HUES48 (cell line): ENCODE data around the gene ZNF514.
"Not testable (repeated sequence)": the region's sequence is repeated elsewhere in the genome, so short reads cannot be mapped to it uniquely, and the experiment has no call there.

Experiments
- H3K27ac ChIP-seq: one replicate; pipeline ENCODE4 v1.7.0; 2013; ENCODE audit warnings: low read depth, low read length, inconsistent platforms
- H3K27me3 ChIP-seq: 2 replicates; pipeline ENCODE4 v1.6.1; 2013; ENCODE audit warnings: mild to moderate bottlenecking, low read length; ENCODE audit not compliant: control insufficient read depth, insufficient read depth
- H3K36me3 ChIP-seq: 2 replicates; pipeline ENCODE4 v1.6.1; 2013; ENCODE audit warnings: low read length; ENCODE audit not compliant: control insufficient read depth, insufficient read depth
- H3K4me1 ChIP-seq: 2 replicates; pipeline ENCODE4 v1.6.1; 2013; ENCODE audit warnings: mild to moderate bottlenecking, low read length; ENCODE audit not compliant: control insufficient read depth, insufficient read depth
- H3K4me3 ChIP-seq: 2 replicates; pipeline ENCODE4 v1.5.1; 2013; ENCODE audit warnings: mild to moderate bottlenecking, low read depth, low read length
- H3K9ac ChIP-seq: 2 replicates; pipeline ENCODE4 v1.6.1; 2013; ENCODE audit warnings: mild to moderate bottlenecking, low read depth, low read length, moderate library complexity
- H3K9me3 ChIP-seq: 2 replicates; pipeline ENCODE4 v1.6.1; 2013; ENCODE audit warnings: low read length; ENCODE audit not compliant: control insufficient read depth, insufficient read depth

The ZNF514 gene

DNA sequence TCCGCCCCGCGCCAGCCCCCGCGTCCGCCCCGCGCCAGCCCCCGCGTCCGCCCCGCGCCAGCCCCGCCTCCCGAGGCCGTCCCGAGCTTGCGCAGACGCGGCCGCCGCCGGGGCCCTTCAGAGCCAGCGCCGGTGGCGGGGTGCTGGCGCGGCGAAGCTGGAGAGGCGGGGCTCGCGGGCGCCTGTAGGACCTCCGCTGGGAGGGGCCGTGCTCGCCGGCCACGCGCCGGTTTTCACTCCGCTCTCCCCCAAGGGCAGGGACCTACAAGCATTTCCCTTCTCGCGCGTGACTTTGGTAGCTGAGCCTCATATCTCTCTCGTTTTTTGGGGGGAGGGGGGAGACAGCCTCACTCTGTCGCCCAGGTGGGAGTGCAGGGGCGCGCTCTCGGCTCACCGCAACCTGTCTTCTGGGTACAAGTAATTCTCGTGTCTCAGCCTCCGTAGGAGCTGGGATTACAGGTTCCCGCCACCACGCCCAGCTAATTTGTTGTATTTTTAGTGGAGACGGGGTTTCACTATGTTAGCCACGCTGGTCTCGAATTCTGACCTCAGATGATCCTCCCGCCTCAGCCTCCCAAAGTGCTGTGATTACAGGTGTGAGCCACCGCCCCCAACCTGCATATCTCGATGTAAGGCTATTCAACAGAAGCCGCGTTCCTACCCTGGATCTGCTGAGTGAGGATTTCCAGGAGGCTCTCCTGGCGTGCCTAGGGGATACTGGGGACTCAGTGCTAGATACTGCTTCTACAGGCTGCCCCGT, at the start of gene ZNF514:
ZNF514 (minus strand) TSS at position 159 of the 760 bp plus-strand sequence. CDS start 6,595 bp downstream, outside the sequence.
- Histone ChIP-seq H3K36me3 (0 out of 2 replicates have a peak, but pooled peaks cover 9% of the 10 kb centered on the region), H3K9ac (peak within 1 kb of the TSS; percentile 41; the same call in 1 of the 2 replicates), H3K27ac (no peak within 1 kb of the TSS), H3K27me3 (peaks cover 12% of the 10 kb centered on the region), H3K4me3 (peak within 1 kb of the TSS; percentile 86), H3K9me3 (no peaks in the 10 kb centered on the region), H3K4me1 (peaks cover 12% of the 10 kb centered on the region; the same call in 1 of the 2 replicates)

DNA sequence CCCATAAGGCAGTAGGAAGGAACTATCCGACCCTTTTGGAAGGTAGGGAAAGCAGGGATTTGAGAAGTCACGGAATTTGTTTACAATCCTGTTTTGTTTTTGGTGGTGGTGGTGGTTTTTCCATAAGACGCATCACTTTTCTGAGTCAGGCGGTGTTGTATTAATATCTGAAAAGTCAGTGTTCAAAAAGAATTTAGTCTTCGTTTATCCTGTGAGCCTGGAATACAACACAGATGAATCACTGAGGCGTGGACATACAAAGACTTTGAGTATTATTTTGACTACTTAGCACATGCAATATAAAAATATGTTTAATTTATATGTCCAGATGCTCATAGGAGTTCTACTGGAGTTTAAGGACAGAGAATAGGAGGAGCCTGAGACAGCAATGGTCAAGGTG, 48.5 kb upstream of the ZNF514 start:
- H3K9ac ChIP-seq: peak overlapping the region; percentile 77; the same call in 1 of the 2 replicates
- peak overlapping the region; percentile 81 for H3K4me3 ChIP-seq
- peaks cover 35% of the 10 kb centered on the region for H3K36me3 ChIP-seq
- H3K27me3 ChIP-seq: peaks cover 10% of the 10 kb centered on the region
- H3K4me1 ChIP-seq: peaks cover 13% of the 10 kb centered on the region; the same call in 1 of the 2 replicates
- H3K9me3 ChIP-seq: peaks cover 32% of the 10 kb centered on the region
- no peak overlapping the region for H3K27ac ChIP-seq

DNA sequence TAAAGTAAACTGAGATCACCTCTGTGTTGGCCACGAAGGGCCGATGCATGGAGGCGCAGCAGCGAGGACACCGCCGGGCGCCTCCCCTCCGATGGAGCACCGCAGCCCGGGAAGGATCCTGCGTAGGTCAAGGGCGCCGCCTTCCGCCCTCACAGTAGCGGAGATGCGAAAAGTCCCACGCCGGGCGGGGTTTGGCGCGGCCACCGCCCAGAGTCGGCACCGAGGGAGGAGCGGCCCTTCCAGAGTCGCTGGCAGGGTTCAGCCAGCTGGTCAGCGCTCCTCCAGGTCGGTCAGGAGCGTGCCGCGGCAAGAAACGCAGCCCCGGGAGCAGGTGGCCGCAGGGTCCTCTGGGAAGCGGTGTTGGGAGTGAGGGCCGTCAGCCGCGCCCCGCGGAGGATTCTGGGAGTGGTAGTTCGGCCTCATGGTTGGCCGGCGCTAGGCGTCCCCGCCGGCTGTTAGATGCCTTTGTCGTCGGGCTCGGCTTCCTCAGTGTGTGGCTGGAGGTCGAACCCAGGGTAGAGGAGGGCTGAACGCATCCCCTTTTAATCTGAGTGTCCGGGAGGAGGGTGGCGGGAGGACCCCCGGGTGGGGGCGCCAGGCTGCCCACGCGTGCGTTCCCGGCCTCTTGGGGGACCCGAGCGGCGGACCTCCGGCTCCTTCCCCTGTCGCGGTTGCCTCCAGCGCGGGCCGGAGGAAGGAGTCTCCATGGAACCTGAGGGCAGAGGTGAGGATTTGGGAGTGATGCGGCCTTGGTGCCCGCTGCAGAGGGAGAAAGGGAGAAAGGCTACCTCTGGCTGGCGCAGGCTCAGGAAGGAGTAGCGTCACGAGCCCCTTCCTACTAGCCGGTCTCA, 47.7 kb upstream of the ZNF514 start, which contains the start of gene ZNF892:
ZNF892 (plus strand) TSS at position 411 of the 851 bp plus-strand sequence; CDS start at position 706, 295 bp downstream.
- peak within 1 kb of the TSS; percentile 81 for H3K4me3 ChIP-seq
- H3K4me1 ChIP-seq: peaks cover 13% of the 10 kb centered on the region; the same call in 1 of the 2 replicates
- peaks cover 24% of the 10 kb centered on the region for H3K9me3 ChIP-seq
- H3K27ac ChIP-seq: peak within 1 kb of the TSS; percentile 88
- H3K9ac ChIP-seq: peak within 1 kb of the TSS; percentile 77
- peaks cover 10% of the 10 kb centered on the region for H3K27me3 ChIP-seq
- H3K36me3 ChIP-seq: peaks cover 27% of the 10 kb centered on the region

DNA sequence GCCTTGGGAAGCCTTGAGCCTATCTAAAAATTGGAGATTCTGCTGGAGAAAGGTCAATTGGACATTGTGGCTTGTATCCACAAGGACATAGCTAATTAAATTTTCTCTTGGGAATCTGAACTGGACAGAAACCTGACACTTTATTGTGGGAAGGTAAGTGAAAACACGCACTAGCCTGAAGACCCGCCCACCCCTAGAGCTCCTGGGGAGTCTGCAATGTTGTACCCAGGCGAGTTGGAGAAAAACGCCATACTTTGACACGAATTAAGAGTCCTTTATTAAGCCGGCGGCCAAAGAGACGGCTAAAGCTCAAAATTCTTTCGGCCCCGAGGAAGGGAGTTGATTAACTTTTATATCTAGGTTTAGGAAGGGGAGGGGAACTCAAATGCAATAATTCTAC, 46.4 kb upstream of the ZNF514 start:
- Histone ChIP-seq H3K4me1 (peaks cover 13% of the 10 kb centered on the region; the same call in 1 of the 2 replicates), H3K4me3 (peak overlapping the region; percentile 81), H3K9ac (no peak overlapping the region)

DNA sequence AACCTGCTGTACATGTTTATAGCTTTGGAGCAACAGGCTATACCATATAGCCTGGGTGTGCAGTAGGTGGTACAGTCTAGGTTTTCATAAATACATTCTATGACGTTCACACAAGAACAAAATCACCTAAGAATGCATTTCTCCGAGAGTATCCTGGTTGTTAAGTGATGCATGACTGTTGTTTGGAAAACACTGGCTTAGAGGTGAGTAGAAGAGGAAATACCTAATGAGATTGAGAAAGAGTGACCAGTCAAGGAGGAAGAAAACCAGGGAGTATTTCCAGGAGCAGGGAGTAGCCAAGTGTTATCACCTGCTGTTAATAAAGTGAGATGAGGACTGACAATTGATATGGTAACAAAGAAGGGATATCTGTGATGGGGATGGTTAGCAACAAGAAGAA, 44.7 kb upstream of the ZNF514 start:
- H3K36me3 ChIP-seq: peaks cover 6% of the 10 kb centered on the region
- H3K27ac ChIP-seq: no peak overlapping the region
- 0 out of 2 replicates have a peak, but pooled peaks cover under 1% of the 10 kb centered on the region for H3K9me3 ChIP-seq
- peaks cover 13% of the 10 kb centered on the region; the same call in 1 of the 2 replicates for H3K4me1 ChIP-seq
- no peak overlapping the region for H3K4me3 ChIP-seq
- peaks cover 10% of the 10 kb centered on the region for H3K27me3 ChIP-seq
- no peak overlapping the region for H3K9ac ChIP-seq

More for the DNA sequence above, 46.4 kb upstream of the ZNF514 start:
- H3K27me3 ChIP-seq: peaks cover 10% of the 10 kb centered on the region
- peaks cover 12% of the 10 kb centered on the region for H3K9me3 ChIP-seq
- peaks cover 15% of the 10 kb centered on the region for H3K36me3 ChIP-seq
- no peak overlapping the region for H3K27ac ChIP-seq

DNA sequence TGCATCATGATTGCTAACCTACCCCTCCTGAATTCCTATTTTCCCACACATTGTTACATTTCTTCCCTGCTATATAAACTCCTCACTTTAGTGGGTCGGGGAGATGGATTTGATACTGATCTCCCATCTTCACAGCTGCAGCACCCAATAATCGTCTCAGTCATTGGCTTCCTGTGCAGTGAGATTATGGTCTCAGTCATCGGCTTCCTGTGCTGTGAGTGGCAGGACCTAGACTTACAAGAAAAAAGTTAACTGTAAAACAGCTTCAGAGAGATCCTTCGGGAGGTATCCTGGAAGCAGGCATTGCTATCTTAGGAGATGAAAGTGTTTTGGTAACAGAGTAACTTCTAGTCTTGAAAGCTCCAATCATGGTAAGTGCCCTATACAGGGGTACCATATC, 44.3 kb upstream of the ZNF514 start:
- Histone ChIP-seq H3K4me1 (peaks cover 13% of the 10 kb centered on the region; the same call in 1 of the 2 replicates), H3K36me3 (peaks cover under 1% of the 10 kb centered on the region; the same call in 1 of the 2 replicates), H3K4me3 (no peak overlapping the region), H3K27ac (no peak overlapping the region), H3K9ac (no peak overlapping the region), H3K27me3 (peaks cover 10% of the 10 kb centered on the region), H3K9me3 (no peaks in the 10 kb centered on the region)

DNA sequence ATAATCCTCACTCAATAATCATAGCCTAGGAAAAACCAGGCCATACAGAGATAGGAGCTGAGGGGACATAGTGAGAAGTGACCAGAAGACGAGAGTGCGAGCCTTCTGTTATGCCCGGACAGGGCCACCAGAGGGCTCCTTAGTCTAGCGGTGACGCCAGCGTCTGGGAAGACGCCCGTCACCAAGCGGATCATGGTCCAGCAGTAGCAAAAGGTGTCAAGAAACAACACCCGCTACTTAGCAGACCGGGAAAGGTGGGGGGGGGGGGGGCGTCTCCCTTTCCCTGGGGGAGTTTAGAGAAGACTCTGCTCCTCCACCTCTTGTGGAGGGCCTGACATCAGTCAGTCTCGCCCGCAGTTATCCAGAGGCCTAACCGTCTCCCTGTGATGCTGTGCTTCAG, 33.3 kb upstream of the ZNF514 start:
- H3K4me3 ChIP-seq, H3K4me1 ChIP-seq, H3K27ac ChIP-seq, H3K9me3 ChIP-seq, H3K9ac ChIP-seq, H3K27me3 ChIP-seq, H3K36me3 ChIP-seq: not testable (repeated sequence)

DNA sequence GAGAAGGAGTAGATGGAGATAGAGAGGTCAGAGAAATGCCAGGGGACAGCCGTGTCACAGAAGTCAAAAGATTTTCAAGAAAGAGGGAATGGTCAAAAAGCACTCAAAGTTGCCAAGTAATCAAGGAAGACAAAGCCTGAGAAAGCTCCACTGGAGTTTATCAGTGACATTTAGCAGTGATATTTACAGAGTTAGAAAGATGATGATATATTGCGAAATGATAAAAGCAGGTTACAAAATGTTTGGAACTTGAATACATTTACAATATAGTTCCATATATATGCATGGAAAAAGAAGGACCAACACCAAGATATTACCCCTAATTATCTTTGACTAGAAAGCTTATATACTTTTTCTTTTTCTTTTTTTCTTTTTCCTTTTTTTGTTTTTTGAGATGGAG, 26.3 kb upstream of the ZNF514 start:
- H3K9me3 ChIP-seq: peaks cover 3% of the 10 kb centered on the region
- no peaks in the 10 kb centered on the region for H3K4me1 ChIP-seq
- no peaks in the 10 kb centered on the region for H3K27me3 ChIP-seq
- H3K27ac ChIP-seq: no peak overlapping the region
- H3K36me3 ChIP-seq: peaks cover 14% of the 10 kb centered on the region
- H3K4me3 ChIP-seq: no peak overlapping the region
- no peak overlapping the region for H3K9ac ChIP-seq

DNA sequence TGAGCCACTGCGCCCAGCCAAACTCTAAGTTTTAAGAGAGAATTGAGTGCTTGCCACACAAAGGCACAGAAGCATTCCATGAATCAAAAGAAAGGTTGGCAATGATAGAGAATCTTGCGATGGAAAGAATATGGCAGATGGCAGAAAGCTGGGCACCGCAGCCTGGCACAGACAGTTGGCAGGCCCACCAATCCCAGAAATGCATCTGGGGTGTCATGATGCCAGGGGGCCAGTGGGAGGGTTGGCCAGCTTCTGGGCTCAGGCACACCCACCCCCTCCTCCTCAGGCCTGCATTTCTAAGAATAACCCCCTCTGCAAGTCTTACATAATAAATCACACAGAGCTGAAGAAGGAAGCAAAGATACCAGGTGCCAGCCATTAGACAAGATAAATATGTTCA, 25.5 kb upstream of the ZNF514 start:
- H3K4me3 ChIP-seq: no peak overlapping the region
- peaks cover 18% of the 10 kb centered on the region for H3K36me3 ChIP-seq
- no peak overlapping the region for H3K9ac ChIP-seq
- no peak overlapping the region for H3K27ac ChIP-seq
- no peaks in the 10 kb centered on the region for H3K27me3 ChIP-seq
- peaks cover 3% of the 10 kb centered on the region for H3K9me3 ChIP-seq
- no peaks in the 10 kb centered on the region for H3K4me1 ChIP-seq

DNA sequence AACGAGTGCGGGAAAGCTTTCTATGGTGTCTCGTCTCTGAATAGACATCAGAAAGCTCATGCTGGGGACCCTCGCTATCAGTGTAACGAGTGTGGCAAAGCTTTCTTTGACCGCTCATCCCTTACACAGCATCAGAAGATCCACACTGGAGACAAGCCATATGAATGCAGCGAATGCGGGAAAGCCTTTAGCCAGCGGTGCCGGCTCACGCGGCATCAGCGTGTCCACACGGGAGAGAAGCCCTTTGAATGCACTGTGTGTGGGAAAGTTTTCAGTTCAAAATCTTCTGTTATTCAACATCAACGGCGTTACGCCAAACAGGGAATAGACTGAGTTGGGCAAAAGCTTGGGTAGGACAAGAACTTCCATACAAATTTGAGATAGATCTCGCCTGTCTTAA, 22.1 kb upstream of the ZNF514 start:
- Histone ChIP-seq H3K27ac (no peak overlapping the region), H3K36me3 (peaks cover 18% of the 10 kb centered on the region), H3K4me1 (no peaks in the 10 kb centered on the region), H3K27me3 (no peaks in the 10 kb centered on the region), H3K9me3 (peaks cover 3% of the 10 kb centered on the region), H3K9ac (no peak overlapping the region), H3K4me3 (no peak overlapping the region)
